SK-N-SH (cell line): Measurements from ENCODE around the gene ARHGEF17.

Experiments
- EP300 ChIP-seq, 2 experiments: IDR thresholded peaks; 2 replicates each; pipeline versions ENCODE4 v1.4.0 to v1.6.1; 2012; ENCODE audit warnings: borderline replicate concordance in 1 of 2, low read depth in 1 of 2, low read length in 1 of 2
- EZH2phosphoT487 ChIP-seq: fragments of 200-600 bp; sonication (generic); IDR thresholded peaks from 2 replicates; pipeline ENCODE4 v1.6.1; 2017; ENCODE audit warnings: low read depth, mixed run types, mild to moderate bottlenecking, antibody characterized with exemption, moderate library complexity, borderline replicate concordance
- FOXM1 ChIP-seq: IDR thresholded peaks from 2 replicates; pipeline ENCODE4 v1.4.0; 2012; ENCODE audit warnings: low read depth, mild to moderate bottlenecking
- JUND ChIP-seq: IDR thresholded peaks from 2 replicates; pipeline ENCODE4 v1.4.0; 2012
- MAX ChIP-seq: IDR thresholded peaks from 2 replicates; pipeline ENCODE4 v1.4.0; 2012; ENCODE audit warnings: low read depth
- MXI1 ChIP-seq: IDR thresholded peaks from 2 replicates; pipeline ENCODE4 v1.6.1; 2012; ENCODE audit warnings: mild to moderate bottlenecking, low read depth, low read length, improper control_type of control experiment
- POLR2AphosphoS5 ChIP-seq: IDR thresholded peaks from 2 replicates; pipeline ENCODE4 v1.6.1; 2012; ENCODE audit warnings: low read depth, low read length
- RXRA ChIP-seq: IDR thresholded peaks from 2 replicates; pipeline ENCODE4 v1.4.0; 2012; ENCODE audit warnings: low read depth, mild to moderate bottlenecking, borderline replicate concordance
- SIN3A ChIP-seq: IDR thresholded peaks from 2 replicates; pipeline ENCODE4 v1.6.1; 2012; ENCODE audit warnings: low read depth, mild to moderate bottlenecking, low read length, moderate library complexity, borderline replicate concordance
- SMC3 ChIP-seq: IDR thresholded peaks from 2 replicates; pipeline ENCODE4 v1.6.1; 2012; ENCODE audit warnings: low read depth, low read length, improper control_type of control experiment
- TAF1 ChIP-seq: IDR thresholded peaks from 2 replicates; pipeline ENCODE4 v1.6.1; 2012; ENCODE audit warnings: low read depth, mild to moderate bottlenecking, low read length, moderate library complexity, borderline replicate concordance
- TF ChIP-seq, protein P1 (sequence below): fragments of 200-600 bp; sonication (generic); IDR thresholded peaks from 2 replicates; pipeline ENCODE4 v1.6.1; 2017; ENCODE audit warnings: antibody characterized with exemption, mild to moderate bottlenecking, moderate library complexity
- TF ChIP-seq, protein P2 (sequence below): fragments of 150-350 bp; IDR thresholded peaks from 2 replicates; pipeline ENCODE4 v1.6.1; 2017; ENCODE audit warnings: antibody characterized with exemption, low read length, low read depth, borderline replicate concordance
- TF ChIP-seq, protein P3 (sequence below): IDR thresholded peaks from 2 replicates; pipeline ENCODE4 v1.6.1; 2012; ENCODE audit warnings: mild to moderate bottlenecking, low read depth, low read length, moderate library complexity

GRCh38 chr11:73334384-73335203 lies 26.5 kb downstream of the ARHGEF17 start:
- TF ChIP-seq, protein P1, sequence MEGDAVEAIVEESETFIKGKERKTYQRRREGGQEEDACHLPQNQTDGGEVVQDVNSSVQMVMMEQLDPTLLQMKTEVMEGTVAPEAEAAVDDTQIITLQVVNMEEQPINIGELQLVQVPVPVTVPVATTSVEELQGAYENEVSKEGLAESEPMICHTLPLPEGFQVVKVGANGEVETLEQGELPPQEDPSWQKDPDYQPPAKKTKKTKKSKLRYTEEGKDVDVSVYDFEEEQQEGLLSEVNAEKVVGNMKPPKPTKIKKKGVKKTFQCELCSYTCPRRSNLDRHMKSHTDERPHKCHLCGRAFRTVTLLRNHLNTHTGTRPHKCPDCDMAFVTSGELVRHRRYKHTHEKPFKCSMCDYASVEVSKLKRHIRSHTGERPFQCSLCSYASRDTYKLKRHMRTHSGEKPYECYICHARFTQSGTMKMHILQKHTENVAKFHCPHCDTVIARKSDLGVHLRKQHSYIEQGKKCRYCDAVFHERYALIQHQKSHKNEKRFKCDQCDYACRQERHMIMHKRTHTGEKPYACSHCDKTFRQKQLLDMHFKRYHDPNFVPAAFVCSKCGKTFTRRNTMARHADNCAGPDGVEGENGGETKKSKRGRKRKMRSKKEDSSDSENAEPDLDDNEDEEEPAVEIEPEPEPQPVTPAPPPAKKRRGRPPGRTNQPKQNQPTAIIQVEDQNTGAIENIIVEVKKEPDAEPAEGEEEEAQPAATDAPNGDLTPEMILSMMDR = no peak
- no peak for TF ChIP-seq EZH2phosphoT487
- TF ChIP-seq, protein P2, sequence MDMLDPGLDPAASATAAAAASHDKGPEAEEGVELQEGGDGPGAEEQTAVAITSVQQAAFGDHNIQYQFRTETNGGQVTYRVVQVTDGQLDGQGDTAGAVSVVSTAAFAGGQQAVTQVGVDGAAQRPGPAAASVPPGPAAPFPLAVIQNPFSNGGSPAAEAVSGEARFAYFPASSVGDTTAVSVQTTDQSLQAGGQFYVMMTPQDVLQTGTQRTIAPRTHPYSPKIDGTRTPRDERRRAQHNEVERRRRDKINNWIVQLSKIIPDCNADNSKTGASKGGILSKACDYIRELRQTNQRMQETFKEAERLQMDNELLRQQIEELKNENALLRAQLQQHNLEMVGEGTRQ = no peak
- TF ChIP-seq FOXM1 = no peak; the same call in 1 of the 2 replicates
- TF ChIP-seq SMC3 = peak; percentile 22; the same call in 1 of the 2 replicates
- peak; percentile 79; the same call in 1 of the 2 replicates for TF ChIP-seq JUND
- TF ChIP-seq TAF1 = no peak
- peak; percentile 53; the same call in 1 of the 2 replicates for TF ChIP-seq MXI1
- TF ChIP-seq MAX = peak; percentile 63
- peak; percentile 52; the same call in 1 of the 2 replicates for TF ChIP-seq POLR2AphosphoS5
- peak in 1 of 2 experiments; percentile 17; a peak in 2 of 4 replicates for TF ChIP-seq EP300 (IDR thresholded peaks at IDR 0.05; ENCODE audit: borderline replicate concordance in 1 of 2, low read depth in 1 of 2, low read length in 1 of 2)
- TF ChIP-seq, protein P3, sequence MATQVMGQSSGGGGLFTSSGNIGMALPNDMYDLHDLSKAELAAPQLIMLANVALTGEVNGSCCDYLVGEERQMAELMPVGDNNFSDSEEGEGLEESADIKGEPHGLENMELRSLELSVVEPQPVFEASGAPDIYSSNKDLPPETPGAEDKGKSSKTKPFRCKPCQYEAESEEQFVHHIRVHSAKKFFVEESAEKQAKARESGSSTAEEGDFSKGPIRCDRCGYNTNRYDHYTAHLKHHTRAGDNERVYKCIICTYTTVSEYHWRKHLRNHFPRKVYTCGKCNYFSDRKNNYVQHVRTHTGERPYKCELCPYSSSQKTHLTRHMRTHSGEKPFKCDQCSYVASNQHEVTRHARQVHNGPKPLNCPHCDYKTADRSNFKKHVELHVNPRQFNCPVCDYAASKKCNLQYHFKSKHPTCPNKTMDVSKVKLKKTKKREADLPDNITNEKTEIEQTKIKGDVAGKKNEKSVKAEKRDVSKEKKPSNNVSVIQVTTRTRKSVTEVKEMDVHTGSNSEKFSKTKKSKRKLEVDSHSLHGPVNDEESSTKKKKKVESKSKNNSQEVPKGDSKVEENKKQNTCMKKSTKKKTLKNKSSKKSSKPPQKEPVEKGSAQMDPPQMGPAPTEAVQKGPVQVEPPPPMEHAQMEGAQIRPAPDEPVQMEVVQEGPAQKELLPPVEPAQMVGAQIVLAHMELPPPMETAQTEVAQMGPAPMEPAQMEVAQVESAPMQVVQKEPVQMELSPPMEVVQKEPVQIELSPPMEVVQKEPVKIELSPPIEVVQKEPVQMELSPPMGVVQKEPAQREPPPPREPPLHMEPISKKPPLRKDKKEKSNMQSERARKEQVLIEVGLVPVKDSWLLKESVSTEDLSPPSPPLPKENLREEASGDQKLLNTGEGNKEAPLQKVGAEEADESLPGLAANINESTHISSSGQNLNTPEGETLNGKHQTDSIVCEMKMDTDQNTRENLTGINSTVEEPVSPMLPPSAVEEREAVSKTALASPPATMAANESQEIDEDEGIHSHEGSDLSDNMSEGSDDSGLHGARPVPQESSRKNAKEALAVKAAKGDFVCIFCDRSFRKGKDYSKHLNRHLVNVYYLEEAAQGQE = no peak
- TF ChIP-seq SIN3A = no peak
- TF ChIP-seq RXRA = peak; percentile 85; the same call in 1 of the 2 replicates
